ENCODE results near the gene OR2H1. TPM values are rescaled to one million over a fixed set of nuclear protein-coding genes. Genes with fewer than 3 reads are reported as not detected.

The OR2H1 gene
- not detected for total RNA-seq

DNA sequence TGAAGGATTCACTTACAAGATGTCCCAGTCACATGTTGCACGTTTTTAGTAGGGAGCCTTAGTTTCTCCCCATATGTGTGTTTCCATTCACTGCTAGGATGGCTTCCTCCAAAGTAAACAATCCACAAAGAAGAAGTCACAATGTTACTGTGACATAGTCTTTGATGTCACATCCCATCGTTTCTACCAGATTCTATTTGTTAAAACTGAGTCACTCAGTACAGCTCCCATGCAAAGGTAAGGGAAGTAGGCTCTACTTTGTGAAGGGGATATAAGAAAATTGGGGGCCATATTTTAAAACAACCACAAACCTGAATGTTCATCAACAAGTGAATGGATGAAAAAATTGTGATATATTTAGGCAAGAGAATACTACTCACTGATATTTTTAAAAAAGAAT lies at the start of gene OR2H1, which contains the start of gene OR11A1:
TSS of gene OR2H1 (plus strand) at position 185 of the 400 bp plus-strand sequence. CDS start 4,615 bp downstream, outside the sequence.
TSS of gene OR11A1 (minus strand) at position 101 of the 400 bp plus-strand sequence. CDS start 29,430 bp downstream, outside the sequence.
- TF ChIP-seq, protein P1, sequence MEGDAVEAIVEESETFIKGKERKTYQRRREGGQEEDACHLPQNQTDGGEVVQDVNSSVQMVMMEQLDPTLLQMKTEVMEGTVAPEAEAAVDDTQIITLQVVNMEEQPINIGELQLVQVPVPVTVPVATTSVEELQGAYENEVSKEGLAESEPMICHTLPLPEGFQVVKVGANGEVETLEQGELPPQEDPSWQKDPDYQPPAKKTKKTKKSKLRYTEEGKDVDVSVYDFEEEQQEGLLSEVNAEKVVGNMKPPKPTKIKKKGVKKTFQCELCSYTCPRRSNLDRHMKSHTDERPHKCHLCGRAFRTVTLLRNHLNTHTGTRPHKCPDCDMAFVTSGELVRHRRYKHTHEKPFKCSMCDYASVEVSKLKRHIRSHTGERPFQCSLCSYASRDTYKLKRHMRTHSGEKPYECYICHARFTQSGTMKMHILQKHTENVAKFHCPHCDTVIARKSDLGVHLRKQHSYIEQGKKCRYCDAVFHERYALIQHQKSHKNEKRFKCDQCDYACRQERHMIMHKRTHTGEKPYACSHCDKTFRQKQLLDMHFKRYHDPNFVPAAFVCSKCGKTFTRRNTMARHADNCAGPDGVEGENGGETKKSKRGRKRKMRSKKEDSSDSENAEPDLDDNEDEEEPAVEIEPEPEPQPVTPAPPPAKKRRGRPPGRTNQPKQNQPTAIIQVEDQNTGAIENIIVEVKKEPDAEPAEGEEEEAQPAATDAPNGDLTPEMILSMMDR (IDR thresholded peaks at IDR 0.05; ENCODE audit: low read depth), result no peak

DNA sequence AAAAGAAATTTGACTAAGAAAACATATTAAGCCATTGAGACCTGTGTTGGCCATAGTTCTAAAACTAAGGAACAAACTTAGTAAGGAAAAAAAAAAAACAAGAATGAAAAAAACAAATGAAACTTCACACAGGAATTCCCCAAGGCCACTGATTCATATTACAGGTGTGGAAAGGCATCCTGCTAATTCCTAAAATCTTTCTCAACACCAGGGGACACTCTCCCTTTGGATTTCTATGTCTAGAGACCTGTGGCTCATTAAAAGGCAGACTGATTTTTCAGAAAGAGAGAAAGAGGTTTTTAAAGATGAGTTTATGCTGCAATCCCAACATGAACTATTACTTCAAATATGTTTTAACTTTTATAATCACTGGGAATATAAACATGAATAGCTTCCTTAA lies 42.4 kb upstream of the OR2H1 start, which contains the start of gene OR12D1:
TSS of gene OR12D1 (plus strand) at position 341 of the 400 bp plus-strand sequence.
- TF ChIP-seq, protein P1 (IDR thresholded peaks at IDR 0.05; ENCODE audit: low read depth), result no peak

DNA sequence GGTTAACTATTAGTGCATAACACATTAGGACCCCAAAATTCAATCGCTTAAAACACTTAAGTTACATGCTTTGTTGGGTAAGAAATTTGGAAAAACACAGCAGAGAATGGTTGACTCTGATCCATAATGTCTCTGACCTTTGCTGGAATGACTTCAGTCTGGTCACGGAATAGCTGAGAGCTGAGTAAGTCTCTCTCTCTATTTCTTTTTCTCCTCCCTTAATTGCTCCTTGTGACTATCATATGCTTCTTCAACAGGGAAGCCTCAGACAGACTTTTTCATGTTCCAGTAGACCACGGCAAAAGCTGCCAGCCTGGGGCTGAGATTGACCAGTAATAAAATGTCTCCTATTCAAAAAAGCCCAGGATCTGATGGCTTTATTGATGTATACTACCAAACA lies 37.4 kb upstream of the OR2H1 start:
- TF ChIP-seq, protein P1 (IDR thresholded peaks at IDR 0.05; ENCODE audit: low read depth), result no peak

DNA sequence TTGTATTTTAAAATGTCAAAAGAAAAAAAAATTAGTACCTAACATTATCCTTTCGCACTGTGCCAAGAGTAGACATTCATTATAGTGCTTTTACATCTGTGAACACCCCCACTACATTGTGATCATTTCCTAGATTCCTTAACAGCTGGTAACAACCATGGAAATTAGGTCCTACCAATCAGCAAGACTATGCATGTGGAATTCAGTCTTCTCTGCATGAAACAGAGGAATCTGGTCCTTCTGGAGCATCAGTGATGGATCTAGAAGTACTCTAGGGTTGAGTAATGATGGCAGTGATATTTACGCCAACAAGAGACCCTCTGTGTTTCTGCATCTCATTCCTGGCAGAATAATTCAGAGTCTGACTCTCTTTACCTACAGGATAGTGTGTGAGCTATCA lies 32.8 kb upstream of the OR2H1 start:
- TF ChIP-seq, protein P1 (IDR thresholded peaks at IDR 0.05; ENCODE audit: low read depth), result no peak

DNA sequence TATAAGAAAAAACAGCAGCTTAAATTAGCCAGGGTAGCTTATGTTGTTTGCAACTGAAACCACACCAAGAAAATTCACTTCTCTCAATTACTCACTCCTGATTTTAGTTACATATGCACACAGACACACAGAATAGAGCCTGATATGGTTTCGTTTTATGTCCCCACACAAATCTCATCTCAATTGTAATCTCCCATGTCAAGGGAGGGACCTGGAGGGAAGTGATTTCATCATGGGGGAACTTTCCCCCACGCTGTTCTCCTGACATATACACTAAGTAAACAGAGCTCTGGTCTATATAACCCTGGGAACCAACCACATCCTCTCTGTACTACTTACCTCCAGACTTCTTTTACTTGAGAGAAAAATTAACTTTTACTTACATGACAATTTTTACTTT lies 32.4 kb upstream of the OR2H1 start:
- TF ChIP-seq, protein P1 (IDR thresholded peaks at IDR 0.05; ENCODE audit: low read depth), result no peak

DNA sequence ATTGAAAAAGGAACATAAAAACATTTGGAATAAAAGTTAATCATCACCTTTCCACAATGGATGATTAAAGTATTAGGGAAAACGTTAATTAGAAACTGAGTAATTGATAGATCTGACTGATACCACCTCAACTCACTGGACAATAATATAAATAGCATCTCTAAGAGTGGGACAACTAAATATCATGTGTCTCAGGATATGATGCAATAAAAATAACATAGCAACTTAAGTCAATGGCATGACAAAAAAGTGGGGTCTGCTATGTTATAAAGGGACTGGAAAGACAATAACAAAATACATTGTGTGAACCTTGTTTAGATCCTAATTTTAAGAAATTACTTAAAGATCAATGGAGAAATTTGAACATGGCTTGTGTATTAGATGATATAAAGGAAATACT lies 31.9 kb upstream of the OR2H1 start:
- TF ChIP-seq, protein P1 (IDR thresholded peaks at IDR 0.05; ENCODE audit: low read depth), result no peak

DNA sequence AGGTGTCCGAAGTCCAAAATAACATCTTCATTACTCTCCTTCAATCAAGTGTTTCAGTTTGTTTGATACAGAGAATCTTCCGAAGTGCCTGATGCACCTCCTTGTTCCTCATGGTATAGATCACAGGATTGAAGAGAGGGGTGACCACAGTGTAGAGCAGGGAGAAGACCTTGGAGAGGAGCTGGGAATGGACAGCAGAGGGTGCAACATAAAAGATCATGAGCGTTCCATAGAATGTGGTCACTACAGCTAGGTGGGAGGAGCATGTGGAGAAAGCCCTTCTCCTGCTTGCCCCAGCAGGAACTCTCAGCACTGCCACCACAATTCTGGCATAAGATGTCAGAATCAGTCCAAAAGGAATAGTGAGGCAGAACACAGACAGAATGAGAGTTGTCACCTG lies 30.3 kb upstream of the OR2H1 start:
- TF ChIP-seq, protein P1 (IDR thresholded peaks at IDR 0.05; ENCODE audit: low read depth), result no peak

All from subcutaneous adipose tissue (tissue), 4 donors.